Fibroblast of lung (primary cell): ENCODE results near the gene NPFFR1. TPM values are rescaled to one million over a fixed set of nuclear protein-coding genes. Genes with fewer than 3 reads are reported as not detected.

Experiments
- DNase-seq, 2 donors: peaks; one replicate each; pipeline versions ENCODE4 v3.0.0 to v3.0.0-alpha.2; 2010; ENCODE audit warnings: low read depth in 2 of 2
- H2AFZ ChIP-seq: 2 replicates; pipeline ENCODE4 v1.5.1; 2012; ENCODE audit warnings: low read length, control low read depth, inconsistent platforms
- H3K27ac ChIP-seq: 2 replicates; pipeline ENCODE4 v1.5.1; 2011; ENCODE audit warnings: low read length, control low read depth; ENCODE audit not compliant: insufficient read depth
- H3K27me3 ChIP-seq: 2 replicates; pipeline ENCODE4 v1.5.1; 2011; ENCODE audit warnings: mild to moderate bottlenecking, low read length; ENCODE audit not compliant: control insufficient read depth, insufficient read depth
- H3K36me3 ChIP-seq: 2 replicates; pipeline ENCODE4 v1.5.1; 2011; ENCODE audit warnings: low read length; ENCODE audit not compliant: control insufficient read depth, insufficient read depth
- H3K4me1 ChIP-seq: 2 replicates; pipeline ENCODE4 v1.5.1; 2011; ENCODE audit warnings: low read length; ENCODE audit not compliant: control insufficient read depth, insufficient read depth; ENCODE audit errors: extremely low read depth
- H3K4me2 ChIP-seq: 2 replicates; pipeline ENCODE4 v1.5.1; 2011; ENCODE audit warnings: low read length, control low read depth; ENCODE audit not compliant: insufficient read depth; ENCODE audit errors: extremely low read depth
- H3K4me3 ChIP-seq, 4 experiments: fragments of 200-600 bp in 1 of 4; sonication (generic) in 1 of 4; replicated peaks in 1 of 4; 2 replicates each; pipeline ENCODE4 v1.5.1; 2011 to 2016; ENCODE audit warnings: low read length in 4 of 4, low read depth in 3 of 4, mild to moderate bottlenecking in 3 of 4, control low read depth in 2 of 4, inconsistent platforms in 1 of 4, mixed read lengths in 1 of 4; ENCODE audit not compliant: insufficient read depth in 1 of 4; ENCODE audit errors: control extremely low read depth in 1 of 4
- H3K79me2 ChIP-seq: 2 replicates; pipeline ENCODE4 v1.5.1; 2012; ENCODE audit warnings: mild to moderate bottlenecking, low read length, inconsistent platforms; ENCODE audit not compliant: control insufficient read depth, insufficient read depth
- H3K9ac ChIP-seq: 2 replicates; pipeline ENCODE4 v1.5.1; 2011; ENCODE audit warnings: mild to moderate bottlenecking, low read length, control low read depth; ENCODE audit not compliant: insufficient read depth
- H3K9me3 ChIP-seq: 2 replicates; pipeline ENCODE4 v1.5.1; 2012; ENCODE audit warnings: low read depth, low read length; ENCODE audit not compliant: control insufficient read depth, insufficient read depth
- H4K20me1 ChIP-seq: 2 replicates; pipeline ENCODE4 v1.5.1; 2011; ENCODE audit warnings: low read length; ENCODE audit not compliant: control insufficient read depth, insufficient read depth; ENCODE audit errors: extremely low read depth
- CTCF ChIP-seq, 2 donors: IDR thresholded peaks in 1 of 2; conservative IDR thresholded peaks in 1 of 2; 1 replicate in 1 of 2; 2 replicates in 1 of 2; pipeline ENCODE4 v1.5.1; 2011 to 2012; ENCODE audit warnings: low read length in 2 of 2, control low read depth in 1 of 2, inconsistent platforms in 1 of 2, low read depth in 1 of 2, mild to moderate bottlenecking in 1 of 2
- EZH2 ChIP-seq: IDR thresholded peaks from 2 replicates; pipeline ENCODE4 v1.5.1; 2012; ENCODE audit warnings: low read length, control low read depth, mild to moderate bottlenecking; ENCODE audit errors: missing control alignments
- polyA plus RNA-seq, 2 donors: library from polyadenylated mRNA; depleted of rRNA in 1 of 2; stranded (reverse) in 1 of 2; unstranded in 1 of 2; fragments of >200 nt; gene quantifications; 2 replicates each; pipeline ENCODE4 v1.2.1, GENCODE V29; 2011 to 2012; ENCODE audit warnings: missing spikeins in 1 of 2
- total RNA-seq: library from RNA; depleted of rRNA; stranded (reverse); fragments of >200 nt; gene quantifications from 2 replicates; pipeline ENCODE4 v1.2.1, GENCODE V29; 2014

NPFFR1 gene
- total and polyA plus RNA-seq, 2 donors (not counting 1 experiment from before 2014, with no cell fraction given): not detected

DNA sequence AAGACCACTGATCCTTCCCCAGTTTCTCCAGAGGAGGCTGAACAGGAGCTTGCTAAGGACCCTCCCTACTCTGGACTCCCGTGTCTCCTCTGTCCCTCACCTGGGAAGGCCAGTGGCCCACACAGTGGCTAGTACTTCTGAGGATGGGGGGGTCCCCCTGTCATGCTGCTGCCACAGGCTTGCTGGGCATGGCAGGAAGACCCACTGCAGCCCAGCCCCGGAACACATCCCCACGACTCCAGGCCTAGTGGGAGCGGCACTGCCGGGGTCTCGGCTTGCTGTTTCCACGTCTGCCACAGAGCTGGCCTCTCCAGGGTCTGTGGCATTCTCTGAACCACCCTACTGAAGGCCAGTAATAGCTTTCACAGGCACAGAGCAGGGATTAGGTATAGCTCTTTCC lies 25.9 kb upstream of the NPFFR1 start:
- Histone ChIP-seq H3K9me3 (no peaks in the 10 kb centered on the region), H3K36me3 (no peaks in the 10 kb centered on the region), H3K79me2 (no peaks in the 10 kb centered on the region), H3K27me3 (no peaks in the 10 kb centered on the region), H2AFZ (no peak overlapping the region), H4K20me1 (no peaks in the 10 kb centered on the region), H3K27ac (no peak overlapping the region), H3K9ac (no peak overlapping the region), H3K4me2 (no peak overlapping the region), H3K4me1 (no peaks in the 10 kb centered on the region), H3K4me3 (no peak overlapping the region)
- no peak for TF ChIP-seq EZH2
- TF ChIP-seq CTCF (conservative IDR thresholded peaks at IDR 0.05 in 1 of 2, IDR thresholded peaks at IDR 0.05 in 1 of 2; ENCODE audit: low read depth in 1 of 2, low read length in 2 of 2): no peak
- no peak for DNase-seq

DNA sequence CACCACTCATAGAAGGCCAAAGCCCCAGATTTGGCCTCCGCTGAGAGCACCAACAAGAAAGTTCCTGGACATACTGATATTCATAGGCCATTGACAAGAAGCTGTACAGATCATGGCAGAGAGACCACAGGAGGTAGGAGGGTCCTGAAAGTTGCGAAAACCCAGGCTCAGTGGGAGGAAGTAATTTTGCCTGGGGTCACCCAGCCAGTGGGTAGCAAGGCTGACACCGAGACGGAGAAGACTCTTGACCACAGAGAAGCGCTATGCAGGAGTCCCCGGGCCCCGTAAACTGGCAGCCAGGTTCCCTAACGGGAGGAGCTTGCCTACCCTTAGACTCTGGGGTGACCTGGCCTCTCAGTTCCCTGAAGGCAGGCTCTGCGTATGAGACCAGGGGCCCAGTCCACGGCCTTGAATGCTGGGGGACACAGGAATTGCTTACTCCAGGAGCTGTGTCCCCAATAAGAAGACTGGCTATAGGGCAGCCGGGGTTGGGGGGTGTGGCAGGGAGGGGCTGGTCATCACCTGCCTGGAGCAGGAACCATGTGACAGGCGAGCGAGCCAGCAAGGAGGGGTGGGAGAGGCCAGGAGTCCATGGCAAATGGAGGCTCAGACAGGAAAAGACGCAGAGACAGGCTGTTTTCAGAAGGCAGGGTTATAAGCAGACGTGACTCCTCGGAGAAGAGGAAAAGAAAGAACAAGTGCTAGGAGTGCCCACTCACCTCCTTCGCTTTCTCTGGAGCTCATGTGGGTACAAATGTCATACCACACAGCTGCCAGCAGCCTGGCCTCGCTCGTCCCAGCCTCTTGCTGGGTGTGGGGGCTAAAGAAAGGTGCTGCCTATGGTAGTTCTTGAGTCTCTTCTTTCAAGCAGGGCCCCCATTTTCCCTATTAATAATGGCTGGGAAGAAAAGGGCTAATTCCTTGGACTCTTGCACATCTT lies 24.6 kb upstream of the NPFFR1 start:
- no peaks in the 10 kb centered on the region for H3K79me2 ChIP-seq
- H3K4me1 ChIP-seq: no peaks in the 10 kb centered on the region
- no peaks in the 10 kb centered on the region for H3K36me3 ChIP-seq
- no peaks in the 10 kb centered on the region for H3K27me3 ChIP-seq
- no peaks in the 10 kb centered on the region for H4K20me1 ChIP-seq
- H3K4me3 ChIP-seq: no peak overlapping the region
- H3K4me2 ChIP-seq: no peak overlapping the region
- no peaks in the 10 kb centered on the region for H3K9me3 ChIP-seq
- H2AFZ ChIP-seq: no peak overlapping the region
- H3K27ac ChIP-seq: no peak overlapping the region
- no peak overlapping the region for H3K9ac ChIP-seq
- no peak for DNase-seq
- no peak for TF ChIP-seq EZH2
- TF ChIP-seq CTCF (conservative IDR thresholded peaks at IDR 0.05 in 1 of 2, IDR thresholded peaks at IDR 0.05 in 1 of 2; ENCODE audit: low read depth in 1 of 2, low read length in 2 of 2): no peak

DNA sequence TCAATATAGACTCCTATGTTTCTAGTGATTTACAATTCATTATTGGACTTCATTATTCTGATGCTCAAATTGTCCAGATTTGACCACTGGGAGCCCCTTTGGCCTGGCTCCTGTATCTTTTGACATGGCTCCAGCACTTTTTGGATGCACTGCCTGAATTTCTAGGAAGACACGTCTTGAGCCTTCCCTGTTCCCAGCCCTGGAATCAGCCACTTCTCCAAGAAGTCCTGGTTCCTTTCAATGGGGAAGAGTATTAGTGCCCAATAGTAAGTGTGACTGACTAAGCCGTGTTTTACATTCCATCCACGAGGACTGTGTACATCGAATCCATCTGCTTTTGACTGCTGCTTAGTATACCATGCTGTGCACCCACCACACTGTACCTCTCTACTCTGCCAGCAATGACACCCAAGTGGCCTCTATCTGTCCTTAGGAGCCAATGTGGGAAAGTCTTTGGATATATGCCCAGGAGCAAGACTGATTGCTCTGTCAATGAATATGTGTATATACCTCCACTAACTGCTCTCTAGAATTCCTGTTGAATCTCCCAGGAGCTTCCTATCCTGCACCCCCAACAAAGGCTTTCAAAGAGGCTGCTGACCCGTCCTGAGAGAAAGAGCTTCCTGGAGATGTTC lies 23.2 kb upstream of the NPFFR1 start:
- no peaks in the 10 kb centered on the region for H3K9me3 ChIP-seq
- no peak overlapping the region for H3K27ac ChIP-seq
- H3K79me2 ChIP-seq: no peaks in the 10 kb centered on the region
- H3K4me2 ChIP-seq: no peak overlapping the region
- no peak overlapping the region for H2AFZ ChIP-seq
- no peaks in the 10 kb centered on the region for H3K4me1 ChIP-seq
- no peaks in the 10 kb centered on the region for H3K27me3 ChIP-seq
- TF ChIP-seq EZH2: no peak
- no peak for TF ChIP-seq CTCF (conservative IDR thresholded peaks at IDR 0.05 in 1 of 2, IDR thresholded peaks at IDR 0.05 in 1 of 2; ENCODE audit: low read depth in 1 of 2, low read length in 2 of 2)
- H3K9ac ChIP-seq: no peak overlapping the region
- no peak for DNase-seq
- no peak overlapping the region for H3K4me3 ChIP-seq
- no peaks in the 10 kb centered on the region for H3K36me3 ChIP-seq
- H4K20me1 ChIP-seq: no peaks in the 10 kb centered on the region
